H1 (cell line): ENCODE results near the gene ANXA3. TPM values are rescaled to one million over a fixed set of nuclear protein-coding genes. Genes with fewer than 3 reads are reported as not detected.

Source experiments
- CTCF ChIA-PET: fragments of 300-600 bp; sonication (Branson Sonifier 250); formaldehyde crosslinking; loops from one replicate; lab custom pipeline; 2021; ENCODE audit not compliant: partially characterized antibody; lab: Charles Lee
- POLR2A ChIA-PET: fragments of 300-600 bp; sonication (Branson Sonifier 250); formaldehyde crosslinking; loops from one replicate; lab custom pipeline; 2021; ENCODE audit warnings: inconsistent platforms; ENCODE audit not compliant: partially characterized antibody; lab: Charles Lee
- DNase-seq, 2 experiments: peaks; one replicate each; pipeline versions ENCODE4 v3.0.0 to v3.0.0-alpha.2; 2010 to 2022; ENCODE audit warnings: low spot score in 2 of 2, low read depth in 1 of 2, mixed read lengths in 1 of 2
- FAIRE-seq: peaks from 2 replicates; lab custom pipeline; 2011; peaks lifted over from hg19 to GRCh38; lab: Jason Lieb, UNC
- H2AFZ ChIP-seq: 2 replicates; pipeline ENCODE4 v1.8.1; 2012; ENCODE audit warnings: low read length, inconsistent platforms
- H2AK5ac ChIP-seq: 2 replicates; pipeline ENCODE4 v1.6.1; 2013; ENCODE audit warnings: low read depth, low read length
- H2BK120ac ChIP-seq: replicated peaks from 2 replicates; pipeline ENCODE3; 2013; ENCODE audit warnings: low read depth, low read length, inconsistent platforms
- H2BK12ac ChIP-seq: 2 replicates; pipeline ENCODE4 v1.6.1; 2013; ENCODE audit warnings: low read depth, low read length
- H2BK15ac ChIP-seq: 2 replicates; pipeline ENCODE4 v1.6.1; 2013; ENCODE audit warnings: low read length
- H2BK20ac ChIP-seq: 2 replicates; pipeline ENCODE4 v1.6.1; 2013; ENCODE audit warnings: low read length
- H2BK5ac ChIP-seq: 2 replicates; pipeline ENCODE4 v1.6.1; 2013; ENCODE audit warnings: low read depth, low read length
- H3K14ac ChIP-seq: 2 replicates; pipeline ENCODE4 v1.6.1; 2013; ENCODE audit warnings: inconsistent platforms; ENCODE audit not compliant: insufficient read length
- H3K18ac ChIP-seq: 2 replicates; pipeline ENCODE4 v1.6.1; 2013; ENCODE audit warnings: low read length; ENCODE audit errors: extremely low read depth
- H3K23ac ChIP-seq: 2 replicates; pipeline ENCODE4 v1.6.1; 2013; ENCODE audit warnings: inconsistent platforms; ENCODE audit not compliant: insufficient read length
- H3K23me2 ChIP-seq: 2 replicates; pipeline ENCODE4 v1.6.1; 2013; ENCODE audit warnings: low read depth, low read length
- H3K27ac ChIP-seq: 2 replicates; pipeline ENCODE4 v1.6.1; 2011; ENCODE audit warnings: low read depth, low read length, inconsistent platforms
- H3K27me3 ChIP-seq, 4 experiments: replicated peaks in 1 of 4; 1 replicate in 1 of 4; 2 replicates in 3 of 4; pipeline versions ENCODE4 v1.6.1 to v1.8.1; 2011 to 2013; ENCODE audit warnings: low read length in 3 of 4, mild to moderate bottlenecking in 3 of 4, inconsistent platforms in 2 of 4, mixed read lengths in 2 of 4, moderate library complexity in 1 of 4; ENCODE audit not compliant: control insufficient read depth in 3 of 4, insufficient read depth in 3 of 4; ENCODE audit errors: extremely low read depth in 1 of 4
- H3K36me3 ChIP-seq, 4 experiments: 2 replicates each; pipeline versions ENCODE4 v1.6.1 to v1.8.1; 2011 to 2013; ENCODE audit warnings: mild to moderate bottlenecking in 4 of 4, low read length in 3 of 4, moderate library complexity in 2 of 4, control low read depth in 1 of 4, inconsistent platforms in 1 of 4; ENCODE audit not compliant: insufficient read depth in 4 of 4, control insufficient read depth in 2 of 4
- H3K4ac ChIP-seq: replicated peaks from 2 replicates; pipeline ENCODE3; 2013; ENCODE audit warnings: low read length, low read depth, mixed read lengths, inconsistent platforms; ENCODE audit not compliant: insufficient read length
- H3K4me1 ChIP-seq, 4 experiments: replicated peaks in 1 of 4; 1 replicate in 1 of 4; 2 replicates in 3 of 4; pipeline versions ENCODE4 v1.6.1 to v1.8.1; 2011 to 2013; ENCODE audit warnings: low read length in 3 of 4, inconsistent platforms in 2 of 4, mixed read lengths in 1 of 4; ENCODE audit not compliant: insufficient read depth in 4 of 4, control insufficient read depth in 3 of 4
- H3K4me2 ChIP-seq, 2 experiments: 2 replicates each; pipeline versions ENCODE4 v1.6.1 to v1.8.1; 2011 to 2013; ENCODE audit warnings: low read depth in 2 of 2, low read length in 2 of 2, control low read depth in 1 of 2, inconsistent platforms in 1 of 2, mild to moderate bottlenecking in 1 of 2; ENCODE audit not compliant: insufficient read depth in 1 of 2
- H3K4me3 ChIP-seq, 4 experiments: fragments of 200-600, 300-600 bp in 1 of 4; sonication (generic), shearing (Covaris generic), sonication (Bioruptor Twin) in 1 of 4; 2 replicates each; pipeline versions ENCODE4 v1.5.1 to v1.8.1; 2011 to 2016; ENCODE audit warnings: low read length in 4 of 4, low read depth in 3 of 4, control low read depth in 2 of 4, inconsistent platforms in 2 of 4, mild to moderate bottlenecking in 2 of 4, mixed read lengths in 1 of 4, moderate library complexity in 1 of 4; ENCODE audit not compliant: insufficient read depth in 2 of 4; ENCODE audit errors: extremely low read depth in 1 of 4
- H3K56ac ChIP-seq: replicated peaks from 2 replicates; pipeline ENCODE3; 2013; ENCODE audit warnings: low read depth, mild to moderate bottlenecking, mixed read lengths, low read length, inconsistent platforms; ENCODE audit not compliant: insufficient read length
- H3K79me1 ChIP-seq: 2 replicates; pipeline ENCODE4 v1.6.1; 2013; ENCODE audit warnings: low read depth, low read length, control low read depth
- H3K79me2 ChIP-seq, 2 experiments: 2 replicates each; pipeline versions ENCODE4 v1.6.1 to v1.8.1; 2012 to 2013; ENCODE audit warnings: low read length in 2 of 2, mild to moderate bottlenecking in 2 of 2, inconsistent platforms in 1 of 2; ENCODE audit not compliant: insufficient read depth in 2 of 2, control insufficient read depth in 1 of 2
- H3K9ac ChIP-seq, 4 experiments: replicated peaks in 1 of 4; 1 replicate in 1 of 4; 2 replicates in 3 of 4; pipeline versions ENCODE4 v1.6.1 to v1.8.1; 2011 to 2013; ENCODE audit warnings: low read depth in 3 of 4, low read length in 3 of 4, control low read depth in 2 of 4, mild to moderate bottlenecking in 2 of 4, moderate library complexity in 2 of 4, inconsistent platforms in 1 of 4; ENCODE audit errors: extremely low read depth in 1 of 4
- H3K9me3 ChIP-seq, 2 experiments: 2 replicates each; pipeline versions ENCODE4 v1.6.1 to v1.8.1; 2012 to 2013; ENCODE audit warnings: mild to moderate bottlenecking in 2 of 2, moderate library complexity in 2 of 2, control low read depth in 1 of 2, inconsistent platforms in 1 of 2, low read depth in 1 of 2, low read length in 1 of 2, mixed read lengths in 1 of 2; ENCODE audit not compliant: insufficient read depth in 2 of 2
- H4K20me1 ChIP-seq, 2 experiments: replicated peaks in 1 of 2; 2 replicates each; pipeline versions ENCODE3 to v1.8.1; 2011 to 2013; ENCODE audit warnings: inconsistent platforms in 2 of 2, low read length in 2 of 2, mild to moderate bottlenecking in 1 of 2; ENCODE audit not compliant: insufficient read depth in 2 of 2, control insufficient read depth in 1 of 2
- H4K5ac ChIP-seq: 2 replicates; pipeline ENCODE4 v1.6.1; 2013; ENCODE audit warnings: low read length, low read depth, mixed read lengths, inconsistent platforms; ENCODE audit not compliant: insufficient read length
- H4K8ac ChIP-seq: 2 replicates; pipeline ENCODE4 v1.8.0; 2013; ENCODE audit warnings: mild to moderate bottlenecking, moderate library complexity, low read length, inconsistent platforms; ENCODE audit not compliant: insufficient read depth; ENCODE audit errors: extremely low read depth
- H4K91ac ChIP-seq: replicated peaks from 2 replicates; pipeline ENCODE3; 2013; ENCODE audit warnings: low read length, mixed read lengths, inconsistent platforms; ENCODE audit not compliant: insufficient read length
- SP2 ChIP-seq: IDR thresholded peaks from 2 replicates; pipeline ENCODE4 v1.6.1; 2012; ENCODE audit warnings: mild to moderate bottlenecking, low read length, inconsistent platforms
- WGBS, 2 experiments: shearing (Covaris generic) in 1 of 2; methylation state at CpG; one replicate each; pipeline versions ENCODE4 v1.1.6 to v1.1.7; 2013 to 2015; ENCODE audit warnings: low lambda C conversion rate in 2 of 2, mixed read lengths in 2 of 2, inconsistent platforms in 1 of 2, low coverage in 1 of 2, missing lambda C conversion rate in 1 of 2; ENCODE audit not compliant: insufficient replicate concordance in 2 of 2, insufficient coverage in 1 of 2, insufficient read length in 1 of 2; ENCODE audit errors: extremely low coverage in 1 of 2, missing lambda C conversion rate in 1 of 2; 5-methylcytosine and 5-hydroxymethylcytosine counted together
- polyA plus RNA-seq, 7 experiments: library from polyadenylated mRNA; depleted of rRNA in 3 of 7; stranded (reverse) in 5 of 7; unstranded in 2 of 7; fragments of >200 nt in 5 of 7; fragments of 200-250 nt in 2 of 7; gene quantifications; 1 replicate in 5 of 7; 2 replicates in 1 of 7; 4 replicates in 1 of 7; pipeline versions ENCODE4 v1.2.1 to v1.2.3, GENCODE V29; 2011 to 2013; ENCODE audit warnings: missing spikeins in 2 of 7, mixed read lengths in 2 of 7
- total RNA-seq: library from RNA; stranded (reverse); fragmentation: NEBNext Ultra II Directional; extraction: Animal tissue kit (Norgen Biotek cat#: 25700); gene quantifications from 2 replicates; pipeline ENCODE4 v1.2.1, GENCODE V29; 2021

The ANXA3 gene
- total and polyA plus RNA-seq, 2 of the 8 experiments (the other 6 are each of a cell fraction or from before 2014, with no cell fraction given) = 10.3 to 27.3 TPM

DNA sequence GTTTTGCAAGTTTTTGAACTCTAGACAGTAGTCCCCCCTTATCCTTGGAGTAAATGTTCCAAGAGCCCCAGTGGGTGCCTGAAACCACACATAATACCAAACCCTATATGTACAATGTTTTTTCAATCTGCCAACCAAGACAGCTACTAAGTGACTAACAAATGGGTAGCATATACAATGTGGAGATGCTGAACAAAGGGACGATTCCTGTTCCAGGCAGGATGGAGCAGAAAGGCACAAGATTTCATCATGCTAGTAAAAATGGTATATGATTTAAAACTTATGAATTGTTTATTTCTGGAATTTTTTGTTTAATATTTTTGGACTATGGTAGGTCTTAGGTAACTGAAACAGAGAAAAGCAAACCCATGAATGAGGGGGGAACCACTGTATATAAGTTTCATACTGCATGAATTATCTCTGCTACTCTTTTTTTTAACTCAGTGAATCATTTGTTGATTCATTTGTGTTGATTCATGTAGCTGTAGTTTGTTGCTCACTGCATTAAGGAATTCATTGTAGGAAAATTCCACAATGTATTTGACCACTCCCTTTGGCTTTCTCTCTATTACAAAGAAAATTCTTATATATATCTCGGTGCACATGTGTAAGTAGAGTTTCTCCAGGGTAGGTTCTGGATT lies 21.9 kb upstream of the ANXA3 start:
- Histone ChIP-seq H3K18ac (no peak overlapping the region), H3K56ac (no peak overlapping the region), H4K8ac (no peak overlapping the region), H3K14ac (no peak overlapping the region), H3K79me1 (no peaks in the 10 kb centered on the region), H2BK15ac (no peak overlapping the region), H3K27me3 (no peaks in the 10 kb centered on the region), H3K4ac (no peak overlapping the region), H3K23me2 (no peaks in the 10 kb centered on the region)
- POLR2A ChIA-PET = interaction anchor here (0.5 kb wide), 1 partner anchor 470 kb away, joined by 3 read pairs; no protein-coding TSS in a partner anchor
- TF ChIP-seq SP2 = no peak
- TF ChIP-seq, all 59 proteins: peak for 0
- no peak overlapping the region for H3K4me2 ChIP-seq
- no peak overlapping the region for H2BK5ac ChIP-seq
- no peak overlapping the region for H2BK120ac ChIP-seq
- no peak overlapping the region for H3K4me3 ChIP-seq
- H3K79me2 ChIP-seq = no peaks in the 10 kb centered on the region
- no peak overlapping the region for H2BK12ac ChIP-seq
- H4K20me1 ChIP-seq = no peaks in the 10 kb centered on the region
- DNase-seq (no peak), FAIRE-seq (no peak)
- H4K5ac ChIP-seq = no peak overlapping the region
- no peak overlapping the region for H4K91ac ChIP-seq
- WGBS, 2 experiments = 93% methylated on average over 2 of the region's 2 CpGs; no CpG with 5 or more reads in 1 of the 2 experiments
- CTCF ChIA-PET = interaction anchor here (1.9 kb wide), 1 partner anchor 12 kb away, joined by 7 read pairs; no protein-coding TSS in a partner anchor
- no peak overlapping the region for H2AK5ac ChIP-seq
- no peak overlapping the region for H3K23ac ChIP-seq
- no peak overlapping the region for H2BK20ac ChIP-seq
- no peaks in the 10 kb centered on the region for H3K4me1 ChIP-seq
- no peak overlapping the region for H3K27ac ChIP-seq
- H3K9ac ChIP-seq = no peak overlapping the region
- no peak overlapping the region for H2AFZ ChIP-seq
- H3K36me3 ChIP-seq = peaks cover 5 to 51% (median 34%) of the 10 kb centered on the region in 4 experiments; a peak in 7 of 8 replicates
- H3K9me3 ChIP-seq = no peaks in the 10 kb centered on the region
